Adipose tissue (tissue), 3 donors: Measurements from ENCODE around the gene SCG2. TPM values are rescaled to one million over a fixed set of nuclear protein-coding genes. Genes with fewer than 3 reads are reported as not detected.

Experiments
- H3K27ac ChIP-seq: one replicate; pipeline ENCODE4 v1.5.1; 2013; ENCODE audit warnings: low read depth, low read length
- WGBS, 3 donors: extraction: QIAGEN DNeasy Blood & Tissue Kit; methylation state at CpG; one replicate each; pipeline ENCODE4 v1.1.7; 2013; 5-methylcytosine and 5-hydroxymethylcytosine counted together
- polyA plus RNA-seq, 3 donors: library from polyadenylated mRNA; stranded (reverse); fragments of 200-250 nt; gene quantifications; one replicate each; pipeline ENCODE4 v1.2.3, GENCODE V29; 2013
- donor health status: healthy with polysubstance abuse.
- donor health status: Bipolar disorder and iron deficiency.
- donor health status: healthy.

SCG2 gene
- polyA plus RNA-seq, 3 donors, result 0.24 to 9.7 TPM; not detected in 1

DNA sequence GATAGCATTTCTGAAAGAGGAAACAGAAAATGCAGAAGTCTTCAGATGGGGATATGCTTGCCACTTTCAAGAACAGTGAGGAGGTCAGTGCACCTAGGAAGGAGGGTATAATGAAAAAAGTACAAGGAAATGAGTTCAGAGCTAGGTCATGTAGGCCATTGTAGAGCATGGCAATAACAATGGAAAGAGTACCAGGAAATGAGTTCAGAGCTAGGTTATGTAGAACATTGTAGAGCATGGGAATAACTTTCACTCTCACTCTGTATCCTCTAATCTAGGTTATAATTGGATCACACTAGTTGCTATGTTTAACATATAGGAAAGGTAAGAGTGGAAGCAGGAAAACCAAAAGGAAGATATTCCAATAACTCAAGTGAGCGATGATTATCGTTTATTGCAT lies 12.3 kb downstream of the SCG2 start:
- H3K27ac ChIP-seq, result no peak overlapping the region
- 72 to 85% (median 85%) methylated on average over 2 of the region's 2 CpGs for WGBS, 3 donors

DNA sequence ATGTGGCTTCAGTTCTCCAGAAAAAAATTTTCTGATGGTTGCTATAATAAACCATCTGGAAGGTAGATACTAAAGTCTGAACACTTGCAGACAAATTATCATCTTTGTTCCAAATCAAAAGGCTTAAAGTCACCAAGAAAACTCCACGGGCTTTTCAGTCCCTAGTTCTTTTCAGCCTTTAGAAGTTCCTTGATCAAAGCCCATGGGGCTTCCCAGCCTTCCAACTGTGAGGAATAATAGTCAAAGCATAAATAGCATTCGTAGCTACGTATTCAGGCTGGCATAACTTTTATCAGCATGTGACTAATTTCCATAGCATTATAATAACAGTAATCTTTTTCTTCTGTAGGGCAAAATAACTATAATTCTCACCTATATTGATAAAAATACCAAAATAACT lies 13.9 kb downstream of the SCG2 start:
- H3K27ac ChIP-seq, result no peak overlapping the region
- WGBS, 3 donors, result 44 to 76% (median 62%) methylated on average over 3 of the region's 3 CpGs

DNA sequence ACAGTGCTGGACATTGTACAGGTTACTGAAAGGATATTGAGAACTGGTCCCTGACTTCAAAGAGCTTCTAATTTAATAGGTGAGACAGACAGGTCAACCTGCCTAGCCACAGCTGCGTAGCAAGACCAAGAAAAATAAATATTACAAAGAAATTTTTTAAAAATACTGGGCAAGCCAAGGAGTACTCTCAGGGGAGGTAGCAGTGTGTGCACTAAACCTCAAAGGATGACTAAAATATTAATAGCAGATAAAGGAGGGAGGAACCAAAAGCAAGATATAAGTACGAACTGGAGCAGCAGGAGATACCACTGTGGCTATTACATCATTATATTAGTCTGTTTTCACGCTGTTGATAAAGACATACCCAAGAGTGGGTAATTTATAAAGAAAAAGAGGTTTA lies 14.9 kb downstream of the SCG2 start:
- WGBS, 3 donors, result 72 to 79% (median 78%) methylated on average over 3 of the region's 3 CpGs
- no peak overlapping the region for H3K27ac ChIP-seq

DNA sequence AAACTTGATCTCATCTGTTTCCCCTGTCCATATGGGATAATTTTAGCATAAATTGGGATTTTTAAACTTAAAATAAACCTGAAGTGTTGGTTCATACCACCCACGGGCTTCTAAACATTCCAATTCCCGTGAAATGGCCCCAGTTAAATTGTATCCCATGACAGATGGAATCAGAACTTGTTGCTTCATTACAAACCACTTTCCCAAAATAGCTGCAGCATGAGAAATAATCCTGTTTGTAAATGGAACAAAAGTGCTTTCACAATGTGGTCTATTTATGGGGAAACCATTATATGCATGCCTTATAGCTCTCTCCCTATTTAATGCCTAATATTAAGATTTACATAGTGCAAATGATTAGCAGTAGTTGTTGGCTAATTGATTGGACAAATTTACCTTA lies 15.9 kb downstream of the SCG2 start:
- H3K27ac ChIP-seq, result no peak overlapping the region
- 32 to 54% (median 41%) methylated on average over 2 of the region's 2 CpGs for WGBS, 3 donors

DNA sequence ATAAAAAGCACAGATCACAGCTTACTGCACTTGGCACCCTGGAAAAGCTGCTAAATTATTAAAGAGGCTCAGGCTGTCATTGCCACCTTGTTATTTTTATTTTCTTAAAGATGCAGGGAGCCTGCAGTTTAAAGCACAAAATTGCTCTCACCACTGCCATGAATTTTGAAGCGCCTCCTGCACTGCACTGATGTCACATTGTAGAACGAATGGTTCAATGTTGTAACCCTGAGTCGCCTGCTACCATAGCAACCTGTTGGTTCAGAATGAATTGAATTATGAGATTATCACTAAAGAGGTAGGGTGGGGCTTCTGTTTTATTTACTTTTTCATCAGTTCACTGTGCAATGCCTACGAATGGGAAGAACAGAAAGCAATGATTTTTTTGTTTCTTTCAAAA lies 16.5 kb downstream of the SCG2 start:
- 28 to 58% (median 48%) methylated on average over 4 of the region's 4 CpGs for WGBS, 3 donors
- H3K27ac ChIP-seq, result no peak overlapping the region

DNA sequence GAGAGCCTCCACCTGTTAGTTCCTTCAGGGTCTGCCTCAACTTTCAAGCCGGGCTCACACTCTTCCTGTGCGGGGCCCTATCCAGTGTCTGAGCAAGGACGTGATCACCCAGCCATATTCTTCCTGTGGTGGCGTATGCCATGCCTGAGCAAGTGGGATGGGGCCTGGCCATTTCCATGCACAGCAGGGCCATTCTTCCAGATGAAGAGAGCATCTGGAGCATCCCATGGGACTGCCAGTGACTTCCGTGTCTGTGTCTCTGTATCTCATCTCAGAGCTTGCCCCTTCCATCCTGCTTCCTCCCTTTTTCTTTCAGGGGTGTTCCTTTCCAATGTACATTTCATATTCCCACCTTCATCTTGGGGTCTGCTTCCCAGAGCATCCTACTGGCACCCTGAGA lies 20.2 kb downstream of the SCG2 start:
- H3K27ac ChIP-seq, result no peak overlapping the region
- WGBS, 3 donors, result 78 to 85% (median 82%) methylated on average over 5 of the region's 5 CpGs

DNA sequence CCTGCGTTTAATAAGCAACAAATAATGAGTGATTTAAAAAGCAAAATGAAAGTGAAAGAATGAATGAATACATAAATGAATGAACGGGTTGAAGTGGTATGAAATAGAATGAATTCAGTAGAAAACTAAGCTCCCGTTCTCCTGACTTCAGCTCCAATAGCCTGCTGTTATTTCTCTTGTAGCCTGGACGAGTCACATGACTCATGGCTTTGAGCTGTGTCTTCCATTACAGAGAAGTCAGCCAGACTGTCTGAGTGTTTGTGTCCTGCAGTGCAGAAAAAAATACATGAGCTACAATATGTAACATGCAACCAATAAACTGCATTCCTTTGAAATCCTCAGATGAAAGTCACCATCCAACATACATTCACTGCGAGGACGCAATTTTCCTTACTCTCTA lies 21.2 kb downstream of the SCG2 start:
- WGBS, 3 donors, result 47 to 58% (median 54%) methylated on average over 6 of the region's 6 CpGs

DNA sequence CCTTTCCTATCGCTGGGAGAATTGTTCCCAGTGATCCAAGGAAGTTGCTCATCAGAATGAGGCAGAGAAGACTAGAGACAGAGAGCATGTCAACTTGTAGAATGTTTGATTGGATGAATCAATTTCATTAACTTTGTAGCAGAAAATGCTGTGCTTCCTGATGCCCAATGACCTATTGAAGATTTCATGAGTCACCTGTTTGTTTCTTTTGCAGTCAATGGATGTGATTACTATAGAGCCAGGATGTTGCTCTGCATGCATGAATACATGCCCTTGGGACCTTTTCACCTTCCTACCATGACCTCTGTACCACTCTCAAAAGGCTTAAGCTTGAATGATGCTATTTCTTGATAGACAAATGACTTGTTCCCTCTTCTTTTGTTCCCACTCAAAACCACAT lies 23.3 kb downstream of the SCG2 start:
- WGBS, 3 donors, result 85 to 95% (median 91%) methylated on average over 1 of the region's 1 CpG
- no peak overlapping the region for H3K27ac ChIP-seq

More for the DNA sequence above, 21.2 kb downstream of the SCG2 start:
- H3K27ac ChIP-seq, result no peak overlapping the region

DNA sequence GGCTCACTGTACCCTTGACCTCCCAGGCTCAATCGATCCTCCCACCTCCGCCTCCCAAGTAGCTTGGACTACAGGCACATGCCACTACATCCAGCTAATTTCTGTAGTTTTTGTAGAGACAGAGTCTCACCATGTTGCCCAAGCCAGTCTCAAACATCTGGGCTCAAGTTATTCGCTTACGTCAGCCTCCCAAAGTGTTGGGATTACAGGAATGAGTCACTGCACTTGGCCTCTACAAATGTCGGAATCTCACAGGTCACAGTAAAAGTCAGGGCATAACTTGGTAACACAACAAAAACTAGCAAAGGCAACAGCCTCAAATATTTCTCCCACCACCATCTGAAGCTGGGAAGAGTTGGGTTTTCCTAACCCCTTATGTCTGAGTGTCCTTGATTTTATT lies 25.3 kb downstream of the SCG2 start:
- 74 to 87% (median 85%) methylated on average over 5 of the region's 5 CpGs for WGBS, 3 donors

DNA sequence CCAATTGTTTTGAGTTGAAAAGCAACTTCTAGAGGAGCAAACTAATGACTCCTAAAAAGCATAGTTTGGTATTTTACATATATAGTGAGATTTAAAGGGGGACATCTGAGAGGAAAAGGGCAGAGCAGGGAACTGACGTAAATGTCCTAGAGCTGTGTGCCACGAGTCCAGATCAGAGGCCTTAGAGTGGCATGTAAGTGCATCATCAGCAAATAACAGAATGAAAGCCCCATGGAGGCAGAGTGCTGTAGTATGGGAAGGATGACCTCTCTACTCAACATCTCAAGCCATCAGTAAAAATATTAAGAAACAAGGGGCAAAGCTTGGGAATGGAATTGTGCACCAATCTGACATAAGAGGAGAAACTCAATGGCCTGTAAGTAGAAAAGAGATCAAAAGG lies 31.4 kb downstream of the SCG2 start:
- WGBS, 3 donors, result 71 to 100% (median 90%) methylated on average over 2 of the region's 2 CpGs
- no peak overlapping the region for H3K27ac ChIP-seq

More for the DNA sequence above, 25.3 kb downstream of the SCG2 start:
- H3K27ac ChIP-seq, result no peak overlapping the region

DNA sequence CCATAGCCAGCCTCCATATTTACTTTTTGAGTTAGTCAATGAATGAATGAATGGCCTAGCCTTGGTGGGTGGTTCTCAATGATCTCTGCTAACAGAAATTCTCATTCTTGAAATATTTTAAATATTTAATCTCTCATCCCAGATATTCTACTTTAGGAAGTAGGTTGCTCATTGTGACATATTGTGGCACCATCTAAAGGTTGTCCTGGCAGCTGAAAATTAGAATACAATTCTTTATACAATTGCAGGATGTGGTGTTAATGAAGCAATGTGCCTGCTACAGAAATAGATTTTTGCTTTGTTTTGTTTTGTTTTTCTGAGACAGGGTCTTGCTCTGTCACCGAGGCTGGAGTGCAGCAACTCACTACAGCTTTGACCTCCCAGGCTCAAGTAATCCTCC lies 35.8 kb downstream of the SCG2 start:
- WGBS, 3 donors, result 40 to 68% (median 53%) methylated on average over 1 of the region's 1 CpG
- no peak overlapping the region for H3K27ac ChIP-seq

DNA sequence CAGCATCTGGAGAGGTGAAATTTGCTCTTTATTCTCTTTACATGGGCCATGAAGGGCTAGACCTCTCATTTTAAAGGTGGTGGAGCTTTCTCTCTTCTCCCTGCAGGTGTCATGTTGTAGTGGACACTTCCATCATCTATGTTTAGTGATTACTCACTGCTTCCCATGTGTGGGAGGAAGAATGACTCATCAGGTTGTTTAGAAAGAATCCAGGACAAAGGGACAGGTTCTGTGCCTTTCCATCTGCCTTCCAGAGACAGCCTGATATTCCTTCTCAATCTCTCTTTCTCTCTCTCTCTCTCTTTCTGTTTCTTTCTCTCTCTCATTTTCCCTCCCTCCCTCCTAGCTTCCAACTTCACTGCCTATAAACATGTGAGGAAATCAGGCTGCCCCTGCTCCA lies 38.7 kb downstream of the SCG2 start:
- no peak overlapping the region for H3K27ac ChIP-seq

DNA sequence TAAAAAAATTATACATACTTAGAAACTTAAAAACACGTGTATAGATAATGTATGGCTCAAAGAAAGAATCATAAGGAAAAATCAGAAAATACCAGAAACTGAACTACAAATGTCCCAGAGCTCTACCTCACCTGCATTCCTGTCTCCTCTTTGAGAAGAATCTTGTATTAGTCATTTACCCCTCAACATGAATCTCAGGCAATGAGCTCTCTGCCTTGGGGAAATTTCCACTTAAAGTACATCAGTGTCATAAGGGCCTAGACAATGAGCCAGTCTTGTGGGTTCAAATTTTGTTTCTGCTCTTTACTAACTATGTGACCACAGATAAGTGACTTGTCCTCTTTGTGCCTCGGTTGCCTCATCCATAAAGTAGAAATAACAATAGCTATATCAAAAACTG lies 40.1 kb downstream of the SCG2 start:
- WGBS, 3 donors, result 61 to 88% (median 88%) methylated on average over 2 of the region's 2 CpGs
- H3K27ac ChIP-seq, result no peak overlapping the region

DNA sequence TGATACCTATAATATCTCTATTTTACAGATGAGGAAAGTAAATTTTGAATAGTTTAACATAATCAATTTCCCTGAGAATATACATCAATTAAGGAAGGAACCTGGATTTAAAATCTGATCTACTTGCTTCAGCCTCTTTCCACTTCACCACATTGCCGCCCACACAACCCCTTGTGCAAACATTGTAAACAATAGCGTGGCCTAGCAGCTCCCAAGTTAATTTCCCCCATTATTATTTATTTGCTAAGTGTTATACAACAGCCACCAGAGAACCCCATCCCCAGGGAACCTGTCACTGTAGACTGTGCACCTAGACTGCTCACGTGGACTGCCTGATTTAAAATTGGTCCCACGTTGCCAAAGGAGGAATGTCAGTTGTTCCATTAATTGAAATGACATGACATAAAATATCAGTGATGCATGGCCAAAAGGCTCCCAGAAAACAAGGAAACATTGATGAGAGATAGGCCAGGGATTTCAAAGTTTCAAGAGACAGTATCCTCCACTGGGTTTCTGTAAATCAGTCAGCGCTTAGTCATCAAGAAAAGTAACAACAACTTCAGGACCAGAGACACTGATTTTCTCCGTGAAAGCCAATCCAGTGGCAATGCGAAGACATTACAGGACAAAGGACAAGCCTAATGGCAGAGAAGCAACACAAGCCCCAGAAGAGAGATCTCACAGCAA lies 41.3 kb downstream of the SCG2 start:
- no peak overlapping the region for H3K27ac ChIP-seq
- WGBS, 3 donors, result 58 to 87% (median 83%) methylated on average over 7 of the region's 7 CpGs

DNA sequence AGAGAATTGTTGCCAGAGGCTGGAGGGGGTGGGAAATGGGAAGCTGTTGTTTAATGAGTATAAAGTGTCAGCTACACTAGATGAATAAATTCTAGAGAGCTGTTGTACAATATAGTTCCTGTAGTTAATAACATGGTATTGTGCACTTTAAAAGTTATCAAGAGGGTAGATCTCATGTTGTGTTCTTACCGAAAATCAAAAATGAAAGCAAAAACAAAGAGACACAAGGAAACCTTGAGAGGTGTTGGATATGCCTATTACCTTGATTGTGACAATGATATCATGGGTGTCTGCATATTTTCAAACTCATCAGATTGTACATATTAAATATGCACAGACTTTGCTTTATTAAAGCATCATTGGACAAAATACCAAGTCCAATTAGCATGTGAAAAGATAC lies 43.2 kb downstream of the SCG2 start:
- 38 to 54% (median 39%) methylated on average over 1 of the region's 1 CpG for WGBS, 3 donors
- no peak overlapping the region for H3K27ac ChIP-seq

DNA sequence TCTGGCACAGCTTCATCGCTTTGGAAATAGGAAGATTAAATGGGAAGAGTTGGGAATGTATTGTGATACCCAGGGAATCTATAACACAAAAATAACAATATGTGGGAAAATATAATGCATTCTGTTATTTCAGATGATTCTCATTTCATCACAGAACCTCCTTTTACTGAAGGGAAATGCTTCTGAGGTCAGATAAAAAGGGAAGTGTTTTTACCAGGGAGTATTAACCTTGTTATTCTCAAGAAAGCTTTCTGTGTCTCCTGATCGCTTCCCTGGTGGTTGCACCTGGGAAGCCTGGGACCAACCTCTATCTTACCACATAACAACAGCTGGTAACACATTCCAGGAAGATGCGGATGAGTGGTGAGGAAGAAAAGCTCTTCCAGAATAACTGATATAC lies 47.2 kb downstream of the SCG2 start:
- WGBS, 3 donors, result 74 to 86% (median 77%) methylated on average over 3 of the region's 3 CpGs
- no peak overlapping the region for H3K27ac ChIP-seq

DNA sequence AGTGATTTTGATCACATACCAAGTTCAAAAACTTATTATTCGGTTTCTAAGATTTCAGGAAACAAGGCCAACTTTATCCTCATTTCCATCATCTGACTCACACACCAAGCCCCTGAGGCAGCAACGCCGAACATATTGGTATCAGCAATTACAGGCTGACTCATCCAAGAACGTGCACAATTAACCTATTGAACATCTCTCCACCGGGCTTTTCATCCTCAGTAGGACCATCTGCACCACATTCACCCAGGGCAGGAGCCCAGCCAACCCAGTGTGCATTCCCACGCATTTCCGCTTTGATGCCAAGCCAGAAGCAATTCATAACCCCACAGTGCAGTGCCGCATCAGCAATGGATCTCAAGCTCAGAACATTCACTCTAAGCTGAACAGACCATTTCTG lies 52.9 kb downstream of the SCG2 start:
- 59 to 68% (median 63%) methylated on average over 8 of the region's 8 CpGs for WGBS, 3 donors
- no peak overlapping the region for H3K27ac ChIP-seq

DNA sequence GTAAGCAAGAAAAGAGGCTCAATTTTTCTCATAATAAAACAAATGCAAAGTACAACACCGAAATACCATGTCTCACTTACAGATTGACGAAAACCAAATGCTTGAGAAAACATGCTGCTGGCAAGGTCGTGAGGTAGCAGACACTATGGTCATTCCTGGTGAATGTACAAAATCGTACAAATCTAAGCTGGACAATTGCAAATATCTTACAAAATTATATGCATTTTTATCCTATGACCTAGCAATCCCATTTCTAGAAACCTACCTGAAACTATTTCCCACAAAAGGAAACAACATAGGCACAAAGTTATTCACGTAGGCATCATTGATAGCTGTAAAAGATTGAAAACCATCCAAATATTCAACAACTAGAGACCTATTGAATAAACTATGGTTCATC lies 54.0 kb downstream of the SCG2 start:
- H3K27ac ChIP-seq, result no peak overlapping the region
- WGBS, 3 donors, result 62 to 77% (median 72%) methylated on average over 5 of the region's 5 CpGs
